Muscle of back (tissue), 11 donors: Measurements from ENCODE around the gene PPFIBP1. TPM values are rescaled to one million over a fixed set of nuclear protein-coding genes. Genes with fewer than 3 reads are reported as not detected.
"Not testable (repeated sequence)": the region's sequence is repeated elsewhere in the genome, so short reads cannot be mapped to it uniquely, and the experiment has no call there.

Source experiments
- DNase-seq, 3 donors: peaks; one replicate each; pipeline versions ENCODE4 v3.0.0 to v3.0.0-alpha.2; 2013
- polyA plus RNA-seq, 10 donors: library from polyadenylated mRNA; unstranded; fragments of 120-200 nt; gene quantifications; one replicate each; pipeline ENCODE4 v1.2.1, GENCODE V29; 2013; ENCODE audit not compliant: insufficient read length in 10 of 10

PPFIBP1 gene
- polyA plus RNA-seq, 10 donors = 23.2 to 51.9 (median 35.8) TPM

DNA sequence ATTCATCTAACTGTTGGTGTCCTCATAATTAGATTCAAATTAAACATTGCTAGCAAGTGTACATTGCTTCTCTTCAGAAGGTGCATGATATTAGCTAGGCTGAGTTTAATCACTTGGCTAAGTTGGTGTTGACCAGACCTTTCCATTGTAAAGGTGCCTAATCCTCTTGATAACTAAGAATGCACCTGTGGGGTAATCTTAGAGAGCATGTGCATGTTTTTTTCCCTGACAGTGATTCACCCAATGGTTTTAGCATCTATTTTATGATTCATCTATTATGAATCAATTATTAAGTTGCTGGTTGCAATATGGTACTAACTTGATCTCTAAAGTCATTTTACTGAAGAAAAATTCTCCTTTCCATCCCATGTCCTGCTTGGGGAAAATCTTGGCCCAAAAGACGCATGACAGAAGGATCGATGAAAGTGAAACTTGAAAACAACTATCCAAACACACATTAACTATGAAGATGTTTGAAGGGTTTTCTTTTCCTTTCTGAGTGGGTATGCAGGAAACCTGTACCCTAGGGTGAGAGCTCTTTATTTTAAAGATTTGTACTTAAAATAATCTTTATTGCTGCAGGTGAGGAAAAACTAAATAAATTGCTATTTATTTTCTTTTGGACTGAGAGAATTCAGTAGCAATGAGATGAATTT, 64.2 kb downstream of the PPFIBP1 start:
- not testable (repeated sequence) for DNase-seq

DNA sequence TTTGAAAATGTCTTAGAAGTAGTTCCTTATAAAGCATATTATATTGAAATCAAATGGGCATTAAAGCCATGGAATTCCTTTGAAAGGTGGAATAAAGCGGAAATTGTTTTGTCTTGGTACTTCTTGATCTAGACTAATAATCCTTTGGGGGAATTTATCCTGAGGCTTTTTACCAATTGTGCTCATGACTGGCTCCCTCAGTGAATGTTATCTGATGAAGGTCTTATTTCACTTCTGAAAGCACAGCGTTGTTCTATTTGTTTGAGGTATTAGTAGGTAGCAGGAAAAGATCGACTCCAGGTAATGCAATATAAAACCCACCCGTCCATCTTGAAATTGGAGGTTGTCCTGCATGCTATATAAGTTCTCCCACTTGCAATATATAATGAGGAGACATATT, 64.8 kb downstream of the PPFIBP1 start:
- DNase-seq = no peak

DNA sequence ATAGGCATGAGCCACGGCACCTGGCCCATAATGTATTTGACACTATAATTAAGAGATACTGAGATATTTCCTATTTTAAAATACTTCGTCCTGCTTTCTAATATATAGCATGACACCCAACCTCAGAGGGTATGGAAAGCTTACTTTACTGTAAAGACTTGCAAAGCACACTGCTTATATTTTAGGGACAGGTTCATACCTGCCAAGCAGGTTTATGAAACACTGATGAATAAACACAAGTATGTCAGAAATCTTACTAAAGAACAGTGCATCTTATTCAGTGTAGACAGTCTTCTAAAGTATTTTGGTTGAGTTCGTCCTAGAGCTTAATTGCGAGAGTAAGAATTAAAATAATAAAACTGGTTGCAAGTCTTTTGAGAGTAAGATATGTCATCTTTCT, 65.4 kb downstream of the PPFIBP1 start:
- DNase-seq = no peak

DNA sequence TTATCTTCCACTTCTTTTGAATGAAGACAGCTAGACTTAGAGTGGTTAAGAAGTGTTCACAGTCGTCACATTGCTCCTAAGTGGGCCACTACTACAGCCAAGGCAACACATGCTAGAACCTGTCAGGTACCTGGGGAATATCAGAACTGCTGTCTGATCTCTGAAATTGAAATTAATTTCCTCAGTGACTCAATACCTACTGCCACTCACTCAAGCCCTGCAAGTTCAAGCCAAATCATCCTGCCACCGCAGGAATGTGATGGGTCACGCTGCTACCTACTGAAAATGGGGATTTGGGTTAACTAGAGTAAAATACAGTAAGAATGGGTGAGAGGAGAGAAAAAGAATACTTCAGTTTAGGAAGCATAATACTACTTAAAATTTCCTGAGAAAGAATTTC, 67.7 kb downstream of the PPFIBP1 start:
- not testable (repeated sequence) for DNase-seq

GRCh38 chr12:27592548-27592947, 68.5 kb downstream of the PPFIBP1 start:
- DNase-seq = peak; percentile 74 to 88 (median 88)

DNA sequence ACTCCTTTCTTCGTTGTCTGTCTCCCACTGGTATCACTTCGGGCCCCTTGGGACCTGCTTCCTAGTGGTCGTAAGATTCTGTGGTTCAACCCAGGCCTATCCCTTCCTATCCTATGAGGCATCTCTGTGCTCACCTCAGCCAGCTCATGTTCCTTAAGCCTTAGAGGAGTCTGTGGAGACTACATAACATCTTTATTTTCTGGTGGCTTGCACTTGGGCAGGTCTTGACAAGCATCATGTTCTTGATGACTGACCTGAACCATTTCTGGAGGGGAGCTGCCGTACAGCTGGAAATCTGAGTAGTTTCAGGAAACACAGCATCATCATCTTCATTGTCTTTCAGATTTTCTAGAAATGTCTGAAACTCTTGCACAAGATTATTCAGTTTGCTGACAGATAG, 69.3 kb downstream of the PPFIBP1 start:
- DNase-seq = no peak

DNA sequence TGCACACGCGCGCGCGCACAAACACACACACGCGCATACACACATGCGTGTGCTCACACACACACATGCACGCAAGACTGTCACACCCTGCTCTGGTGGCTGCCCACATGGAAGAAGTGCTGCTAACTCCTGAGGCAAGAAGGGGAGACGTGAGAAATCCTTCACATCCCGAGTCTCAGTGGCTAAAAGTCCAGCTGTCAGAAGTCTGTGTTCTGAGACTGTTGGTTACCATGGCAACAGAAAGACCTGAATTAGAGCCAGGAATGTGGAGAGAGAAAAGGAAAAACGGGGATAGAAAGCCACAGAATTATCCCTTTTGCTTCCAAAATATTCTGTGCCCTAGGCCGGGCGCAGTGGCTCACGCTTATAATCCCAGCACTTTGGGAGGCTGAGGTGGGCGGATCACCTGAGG, 71.2 kb downstream of the PPFIBP1 start:
- peak; percentile 89 to 96 (median 92) for DNase-seq

- not testable (repeated sequence) for DNase-seq
Measured at GRCh38 chr12:27598866-27599265, 74.9 kb downstream of the PPFIBP1 start.

GRCh38 chr12:27601056-27601828, 77.2 kb downstream of the PPFIBP1 start:
- DNase-seq = not testable (repeated sequence)

DNA sequence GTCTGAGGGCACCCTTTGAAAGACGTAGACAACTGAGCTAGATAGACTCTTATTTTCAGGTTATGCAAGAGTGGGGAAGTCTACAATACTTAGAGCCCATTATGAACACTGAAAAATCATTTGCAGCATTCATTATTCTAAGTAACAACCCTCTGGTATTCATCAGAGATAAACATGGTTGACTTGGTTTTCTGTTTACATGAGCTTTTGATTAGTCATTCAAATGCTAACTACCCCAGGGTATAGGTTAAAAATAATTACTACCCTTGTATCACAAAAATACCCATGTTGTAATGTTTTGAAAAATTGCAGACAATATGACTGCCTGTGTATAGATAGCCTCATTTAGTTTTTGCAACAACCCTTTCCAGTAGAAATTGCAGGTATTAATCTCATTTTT, 78.5 kb downstream of the PPFIBP1 start:
- DNase-seq = no peak

- no peak for DNase-seq
Measured at GRCh38 chr12:27604431-27604830, 80.4 kb downstream of the PPFIBP1 start.

- no peak for DNase-seq
Measured at GRCh38 chr12:27606986-27607385, 83.0 kb downstream of the PPFIBP1 start.

GRCh38 chr12:27607591-27607990, 83.6 kb downstream of the PPFIBP1 start:
- no peak for DNase-seq

DNA sequence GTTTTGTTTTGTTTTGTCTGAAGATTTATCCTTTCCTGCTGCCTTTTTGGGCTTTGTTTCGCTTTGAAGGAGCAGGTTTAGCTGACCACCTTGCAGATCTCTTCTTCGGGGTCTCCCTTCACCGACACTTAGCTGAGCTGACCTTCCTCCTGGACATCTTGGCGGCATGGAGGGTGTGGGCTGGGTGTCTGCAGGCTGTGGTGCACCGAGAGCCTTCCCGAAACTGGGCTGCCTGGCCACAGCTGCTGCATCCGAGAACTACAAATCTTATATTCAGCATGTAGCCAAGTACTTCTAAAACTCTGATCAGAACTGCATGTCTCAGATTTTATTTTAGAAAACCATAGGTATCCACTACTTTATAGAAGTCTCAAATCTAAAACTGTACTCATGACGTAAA, 84.9 kb downstream of the PPFIBP1 start:
- no peak for DNase-seq

DNA sequence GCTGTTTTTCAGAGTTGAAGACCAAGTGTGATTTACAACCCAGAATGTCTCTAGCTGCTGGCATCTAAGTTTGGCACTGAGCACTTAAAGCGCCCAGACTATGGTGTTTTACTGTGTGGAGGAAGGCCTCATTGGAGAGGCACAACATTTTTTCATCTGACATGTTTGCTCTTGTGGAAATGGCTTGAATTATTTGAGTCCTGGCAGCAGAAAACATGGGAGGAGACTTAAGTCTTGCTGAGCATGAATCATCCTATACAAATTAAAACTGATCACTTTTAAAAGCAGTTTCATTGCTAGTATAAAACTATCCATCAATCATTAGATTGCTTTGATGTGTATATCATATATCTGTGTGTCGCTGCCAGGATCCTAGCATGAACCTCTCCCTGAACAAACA, 86.4 kb downstream of the PPFIBP1 start:
- DNase-seq = peak in 2 of 3 donors; percentile 35 to 60

DNA sequence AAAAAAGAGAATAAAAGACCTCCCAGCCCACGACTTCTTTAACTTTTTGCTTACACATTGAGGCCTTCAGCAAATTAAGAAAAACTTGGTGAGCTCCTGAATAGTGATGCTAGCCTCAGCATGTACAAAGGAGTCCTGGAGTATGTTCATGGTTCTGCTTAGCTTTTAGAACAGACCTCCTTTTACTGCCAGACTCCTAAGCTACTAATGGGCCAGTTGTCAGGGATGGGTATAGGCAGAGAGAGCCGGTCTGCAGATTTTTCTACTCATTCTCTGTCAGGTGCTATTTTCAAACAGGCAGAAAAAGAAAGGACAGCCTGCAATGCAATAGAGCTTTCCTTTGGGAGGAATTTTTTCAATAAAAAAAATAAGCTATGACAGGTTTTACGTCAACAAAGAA, 90.4 kb downstream of the PPFIBP1 start:
- no peak for DNase-seq

GRCh38 chr12:27614866-27615265, 90.9 kb downstream of the PPFIBP1 start:
- DNase-seq = no peak

GRCh38 chr12:27615331-27615891, 91.4 kb downstream of the PPFIBP1 start:
- peak in 1 of 3 donors; percentile 49 for DNase-seq

- DNase-seq = no peak
Measured at GRCh38 chr12:27616356-27617142, 92.5 kb downstream of the PPFIBP1 start.

DNA sequence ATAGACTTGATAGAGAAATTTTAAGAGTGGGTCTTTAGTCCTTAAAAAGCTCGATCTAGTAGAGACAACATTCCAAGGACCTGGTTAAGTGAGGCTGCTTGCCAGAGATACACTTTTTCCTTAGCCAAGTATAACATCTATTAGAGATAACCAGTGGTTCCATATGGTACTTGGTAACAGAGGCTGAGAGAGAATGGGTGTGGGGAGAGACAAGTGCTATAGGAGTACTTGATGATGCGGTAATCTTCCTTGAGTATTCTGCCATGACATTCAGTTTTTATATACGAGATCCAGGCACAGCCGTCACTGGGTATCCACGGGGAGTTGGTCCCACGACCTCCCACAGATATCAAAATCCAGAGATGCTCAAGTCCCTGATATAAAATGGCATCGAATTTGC, 94.8 kb downstream of the PPFIBP1 start:
- DNase-seq = no peak

- DNase-seq = peak in 1 of 3 donors; percentile 79
Measured at GRCh38 chr12:27619308-27619707, 95.3 kb downstream of the PPFIBP1 start.

DNA sequence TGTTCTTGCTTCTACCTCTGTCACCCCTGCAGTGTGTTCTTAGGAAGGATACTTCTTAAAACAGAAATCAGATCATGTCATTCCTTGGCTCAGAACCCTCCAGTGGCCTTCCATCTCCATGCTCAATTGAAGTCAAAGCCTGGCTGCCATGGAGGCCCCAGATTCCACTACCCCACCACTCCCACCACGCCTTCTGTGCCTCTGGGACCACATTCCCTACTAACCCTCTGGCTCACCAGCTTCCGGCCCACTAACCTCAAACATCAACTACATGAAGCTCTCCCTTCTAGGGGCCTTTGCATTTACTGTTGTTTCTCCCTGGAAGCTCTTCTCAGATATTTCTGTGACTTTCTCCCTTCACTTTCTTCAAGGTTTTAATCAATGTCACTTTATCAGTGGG, 96.1 kb downstream of the PPFIBP1 start:
- no peak for DNase-seq
